Fibroblast of skin of back (primary cell): ENCODE measurements around the gene GABARAP.
A peak's percentile ranks its signal among the peaks of the same experiment; 100 is the strongest.

Experiments used
- DNase-seq: peaks from one replicate; pipeline ENCODE4 v3.0.0-alpha.2; 2013

GABARAP gene

GRCh38 chr17:7239091-7240027, 2.9 kb downstream of the GABARAP start, which contains the start of gene PHF23:
Gene PHF23 (minus strand): TSS chr17:7239457. CDS start chr17:7239279, 178 bp downstream.
- peak; percentile 100 for DNase-seq

GRCh38 chr17:7238420-7239090, 3.7 kb downstream of the GABARAP start:
- DNase-seq, result peak; percentile 35

GRCh38 chr17:7237761-7238419, 4.4 kb downstream of the GABARAP start:
- DNase-seq, result peak; percentile 76

- no peak for DNase-seq
Measured at GRCh38 chr17:7237266-7237760, 4.9 kb downstream of the GABARAP start.

GRCh38 chr17:7236808-7237207, 5.4 kb downstream of the GABARAP start:
- DNase-seq, result no peak

- DNase-seq, result no peak
Measured at GRCh38 chr17:7235693-7236665, 6.3 kb downstream of the GABARAP start.

GRCh38 chr17:7234083-7234951, 7.9 kb downstream of the GABARAP start, which contains the start of gene DVL2:
Gene DVL2 (minus strand): TSS chr17:7234517. CDS start chr17:7234262, 255 bp downstream.
- DNase-seq, result peak; percentile 93

GRCh38 chr17:7233701-7234082, 8.6 kb downstream of the GABARAP start:
- DNase-seq, result peak; percentile 46

GRCh38 chr17:7232114-7232513, 10.1 kb downstream of the GABARAP start:
- no peak for DNase-seq

GRCh38 chr17:7229504-7229903, 12.7 kb downstream of the GABARAP start:
- DNase-seq, result no peak

- DNase-seq, result no peak
Measured at GRCh38 chr17:7228920-7229319, 13.3 kb downstream of the GABARAP start.

GRCh38 chr17:7226721-7227710, 15.2 kb downstream of the GABARAP start:
- no peak for DNase-seq

GRCh38 chr17:7225711-7226331, 16.4 kb downstream of the GABARAP start:
- DNase-seq, result no peak

GRCh38 chr17:7224661-7225111, 17.6 kb downstream of the GABARAP start:
- DNase-seq, result no peak

GRCh38 chr17:7224110-7224509, 18.1 kb downstream of the GABARAP start:
- DNase-seq, result no peak

GRCh38 chr17:7223375-7223774, 18.9 kb downstream of the GABARAP start:
- no peak for DNase-seq

GRCh38 chr17:7222972-7223292, 19.3 kb downstream of the GABARAP start:
- no peak for DNase-seq

- no peak for DNase-seq
Measured at GRCh38 chr17:7222093-7222971, 19.9 kb downstream of the GABARAP start.
